GM18520 (cell line): ENCODE data around the gene EFHC1.
"Not testable (repeated sequence)": the region's sequence is repeated elsewhere in the genome, so short reads cannot be mapped to it uniquely, and the experiment has no call there.

ENCODE experiments used
- ATAC-seq: cut with Tn5 transposase; IDR thresholded peaks from one replicate; pipeline ENCODE4 v1.9.1; 2021; ENCODE audit not compliant: unreplicated experiment

Gene EFHC1

DNA sequence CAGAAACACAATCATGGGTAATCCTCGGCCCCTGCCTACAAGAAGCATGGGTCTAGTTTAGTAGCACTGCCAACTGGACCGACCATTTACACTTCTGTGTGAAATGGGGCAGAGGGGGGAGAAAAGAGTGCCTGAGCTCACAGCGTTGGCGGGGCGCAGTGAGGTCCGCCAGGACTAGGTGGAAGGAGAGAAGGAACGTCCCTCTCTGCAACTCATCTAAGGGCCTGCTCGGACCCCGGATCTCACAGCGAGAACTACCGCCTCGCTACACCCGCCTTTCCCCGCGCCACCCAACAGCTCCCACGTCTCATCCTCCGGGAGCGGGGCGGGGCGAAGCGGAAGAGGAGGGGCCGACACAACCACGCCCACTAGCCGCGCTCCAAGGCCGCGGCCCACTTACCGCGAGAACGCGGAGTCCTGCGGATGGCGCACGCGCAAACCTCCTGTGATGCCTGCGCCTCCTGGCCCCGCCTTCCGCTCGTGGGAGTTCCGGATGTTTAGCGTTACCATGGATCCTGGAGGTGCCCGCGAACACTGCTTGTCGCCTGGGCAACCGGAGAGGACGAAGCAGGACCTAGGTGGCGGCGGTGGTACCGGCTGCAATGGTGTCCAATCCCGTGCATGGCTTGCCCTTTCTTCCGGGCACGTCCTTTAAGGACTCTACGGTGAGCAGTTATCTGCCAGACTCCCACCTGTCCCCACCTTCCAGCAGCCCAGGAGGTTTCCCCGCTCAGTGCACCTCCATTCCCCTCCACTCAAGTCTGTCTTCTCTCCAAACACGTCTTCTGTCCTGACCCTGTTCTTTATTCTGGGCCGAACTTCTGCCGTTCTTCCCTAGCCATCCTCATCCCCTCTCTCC is at the start of gene EFHC1:
Gene EFHC1, plus strand, starts transcription at position 534 of the 859 bp plus-strand sequence. Its CDS starts 69 bp downstream, at position 603.
- peak; percentile 91 for ATAC-seq

DNA sequence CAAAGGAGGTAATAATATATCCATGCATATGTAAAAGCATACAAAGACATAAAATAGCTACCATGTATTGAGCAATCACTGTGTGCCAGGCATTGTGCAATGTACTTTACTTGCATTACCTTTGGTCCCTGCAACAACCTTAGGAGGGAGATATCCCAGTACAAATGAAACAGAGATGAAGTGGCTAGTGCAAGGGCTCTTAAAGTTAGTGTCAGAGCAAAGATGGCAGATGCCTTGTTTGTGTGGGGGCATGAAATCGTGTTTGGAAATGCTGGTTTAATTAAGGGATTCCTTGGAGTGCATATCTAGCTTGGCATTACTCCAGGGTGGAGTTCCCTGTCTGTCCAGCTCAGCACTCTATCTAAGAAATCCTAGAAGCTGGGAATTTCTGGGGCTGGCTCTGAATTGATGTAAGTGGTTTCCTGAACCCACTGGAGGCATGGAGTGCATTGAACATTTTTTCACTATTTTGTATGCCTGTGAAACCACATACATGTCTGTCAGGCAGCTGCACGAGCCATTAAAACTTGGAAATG is 48.4 kb upstream of the EFHC1 start:
- ATAC-seq = no peak

- ATAC-seq = no peak
These were observed 46.9 kb upstream of the EFHC1 start for GRCh38 chr6:52373151-52373690.

- ATAC-seq = no peak
These were observed 45.9 kb upstream of the EFHC1 start for GRCh38 chr6:52374247-52374646.

DNA sequence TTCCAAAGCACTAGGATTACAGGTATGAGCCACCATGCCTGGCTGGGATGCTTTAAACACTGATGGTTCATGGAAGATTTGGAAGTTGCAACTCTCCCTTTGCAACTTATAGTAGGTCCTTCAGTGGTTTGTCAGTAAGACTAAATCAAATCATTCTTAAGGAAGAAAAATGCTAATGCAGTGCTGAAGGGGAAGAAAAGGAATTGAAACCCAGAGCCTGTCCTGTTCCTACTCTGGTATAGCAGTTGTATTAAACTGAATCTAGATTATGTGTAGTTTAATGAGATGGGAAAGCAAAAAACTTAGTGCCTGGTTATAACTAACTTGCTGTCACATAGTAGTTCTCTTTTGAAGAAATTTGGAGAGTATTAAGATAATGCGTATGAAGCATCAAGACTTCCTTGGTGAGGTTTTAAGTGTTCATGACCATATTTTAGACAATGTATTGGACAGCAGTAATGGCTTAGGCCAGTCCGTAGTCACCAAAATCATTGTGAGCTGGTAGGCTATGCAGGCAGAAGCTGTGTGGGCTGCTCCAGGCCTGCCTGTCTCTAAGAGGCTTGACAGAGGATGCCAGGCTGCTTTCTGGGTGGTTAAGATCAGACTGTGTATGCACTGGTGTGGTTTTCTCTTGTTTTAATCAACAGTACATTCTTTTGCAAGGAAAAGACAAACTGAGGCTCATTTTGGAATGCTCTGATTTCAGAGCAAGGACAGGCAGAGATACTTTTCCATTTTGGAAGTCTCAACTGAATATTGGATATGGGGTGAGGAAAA is 44.2 kb upstream of the EFHC1 start:
- no peak for ATAC-seq

- ATAC-seq = no peak
These were observed 43.4 kb upstream of the EFHC1 start for GRCh38 chr6:52376763-52377162.

GRCh38 chr6:52377538-52378221 is 42.5 kb upstream of the EFHC1 start:
- ATAC-seq = no peak

- no peak for ATAC-seq
These were observed 38.9 kb upstream of the EFHC1 start for GRCh38 chr6:52381249-52381648.

DNA sequence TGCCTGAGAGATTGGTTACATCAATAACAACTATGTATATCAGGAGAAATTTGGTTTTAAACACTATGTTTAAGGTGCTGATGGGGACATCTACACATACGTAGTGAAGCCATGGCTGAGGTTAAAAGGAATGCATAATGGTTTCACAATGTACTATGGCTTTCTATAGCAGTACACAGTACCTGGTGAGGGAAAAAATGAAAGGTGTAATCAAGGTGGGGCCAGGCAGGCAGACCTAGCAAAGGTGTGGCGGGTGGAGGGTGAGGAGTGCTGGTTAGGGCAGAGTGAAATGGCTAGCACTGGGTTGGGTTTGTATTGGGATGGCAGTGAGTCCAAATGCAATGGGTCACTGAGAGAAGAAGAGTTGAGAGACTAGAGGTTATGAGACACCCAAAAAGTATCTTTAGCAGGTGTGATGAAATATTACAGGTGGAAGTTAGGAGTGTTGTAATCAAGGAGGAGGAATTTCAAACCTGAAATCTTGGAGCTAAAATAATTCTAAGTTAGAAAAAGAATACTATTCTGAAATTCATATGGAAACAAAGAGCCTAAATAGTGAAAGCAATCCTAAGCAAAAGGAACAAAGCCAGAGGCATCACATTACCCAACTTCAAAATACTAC is 35.9 kb upstream of the EFHC1 start:
- ATAC-seq = no peak

- ATAC-seq = no peak
These were observed 35.1 kb upstream of the EFHC1 start for GRCh38 chr6:52385074-52385473.

- ATAC-seq = not testable (repeated sequence)
These were observed 32.0 kb upstream of the EFHC1 start for GRCh38 chr6:52388119-52388518.

DNA sequence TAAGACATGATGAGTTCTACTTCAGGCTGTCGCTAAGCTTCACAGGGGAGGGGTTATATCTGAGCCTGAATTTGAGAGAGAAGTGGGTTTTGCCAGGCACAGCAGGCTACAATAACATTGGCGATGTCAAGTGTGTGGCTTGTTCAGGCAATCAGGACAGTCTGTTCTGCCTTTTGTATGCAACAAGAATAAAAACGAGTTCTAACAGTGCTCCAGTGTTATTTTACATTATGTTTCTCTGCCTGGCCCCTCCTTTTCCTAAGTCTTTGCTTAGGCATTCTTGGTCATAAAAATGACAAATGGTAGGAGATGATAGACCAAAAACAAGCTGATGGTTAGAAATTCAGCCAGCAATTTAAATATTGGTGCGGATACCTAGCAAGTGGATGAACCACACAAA is 31.4 kb upstream of the EFHC1 start:
- no peak for ATAC-seq

- ATAC-seq = no peak
These were observed 30.9 kb upstream of the EFHC1 start for GRCh38 chr6:52389264-52389625.

DNA sequence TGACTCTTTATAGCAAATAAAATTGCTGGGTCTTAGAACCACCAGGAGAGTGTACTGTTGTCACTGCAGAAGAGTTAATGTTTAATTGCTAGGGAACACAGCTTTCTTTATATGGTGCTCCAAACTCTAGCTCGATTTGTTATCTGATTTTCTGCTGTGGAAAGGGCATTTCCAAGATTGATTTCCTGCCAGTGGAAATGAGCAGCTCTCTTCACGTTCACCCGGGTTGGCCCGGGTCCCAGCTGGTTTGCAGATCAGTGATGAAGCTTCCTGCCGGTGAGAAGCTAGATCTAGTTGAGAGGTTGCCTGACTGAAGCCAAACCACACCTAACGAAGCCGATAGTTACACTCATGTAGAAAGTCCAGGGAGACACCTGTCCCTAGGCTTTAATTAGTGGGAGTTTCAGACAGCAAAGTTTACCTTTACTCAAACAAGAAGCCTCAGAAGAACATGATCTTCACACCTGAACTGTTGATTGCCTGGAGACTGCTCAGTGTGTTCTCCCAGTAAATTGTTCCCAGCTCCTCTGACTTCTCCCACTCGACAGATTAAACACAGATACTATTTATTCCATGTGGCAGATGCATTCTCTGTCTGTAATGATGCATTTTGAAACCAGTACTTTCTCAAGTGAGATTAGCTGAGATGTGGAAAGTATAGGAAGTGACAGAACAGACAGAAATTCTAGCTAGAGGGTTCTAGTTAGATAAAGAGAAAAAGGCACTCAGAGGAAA is 30.3 kb upstream of the EFHC1 start:
- peak; percentile 28 for ATAC-seq

GRCh38 chr6:52390361-52390727 is 29.8 kb upstream of the EFHC1 start:
- peak; percentile 16 for ATAC-seq

DNA sequence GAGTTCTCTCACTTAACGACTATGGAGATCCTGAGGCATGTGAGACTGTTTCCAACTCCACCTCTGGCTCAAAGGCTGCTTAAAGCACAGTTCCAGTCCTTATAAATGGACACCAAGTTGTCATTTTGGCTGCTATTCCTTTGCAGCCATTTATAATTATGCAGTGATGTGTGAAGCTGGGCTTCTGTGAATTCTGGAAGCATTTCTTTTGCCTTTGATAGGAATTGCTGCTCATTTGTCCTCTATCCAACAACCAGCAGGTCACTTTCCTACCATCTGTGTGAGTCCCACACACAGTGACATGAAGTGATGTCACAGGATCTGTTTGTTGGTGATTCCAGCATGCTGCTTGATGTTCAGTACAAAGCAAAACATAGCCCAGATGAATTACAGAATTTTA is 28.5 kb upstream of the EFHC1 start:
- no peak for ATAC-seq

DNA sequence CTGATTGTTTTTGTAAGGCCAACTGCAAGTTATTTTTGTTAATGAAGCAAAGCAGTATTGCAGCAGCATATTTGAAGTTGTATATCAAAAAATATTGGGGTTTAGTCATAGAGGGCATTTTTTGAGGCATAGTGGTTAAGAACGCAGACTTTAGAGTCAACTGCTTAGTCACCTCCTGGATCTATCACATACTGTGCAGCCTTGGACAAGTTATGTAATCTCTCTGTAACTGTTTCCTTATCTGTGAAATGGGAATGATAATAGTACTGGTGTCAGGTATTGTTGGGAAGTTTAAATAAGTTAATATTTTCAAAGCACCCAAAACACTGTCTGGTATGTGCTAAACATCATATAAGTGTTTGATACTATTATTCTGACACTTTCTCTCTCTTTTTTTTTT is 27.2 kb upstream of the EFHC1 start:
- ATAC-seq = no peak

GRCh38 chr6:52393780-52394179 is 26.4 kb upstream of the EFHC1 start:
- no peak for ATAC-seq

- peak; percentile 55 for ATAC-seq
These were observed 25.9 kb upstream of the EFHC1 start for GRCh38 chr6:52394251-52394666.

DNA sequence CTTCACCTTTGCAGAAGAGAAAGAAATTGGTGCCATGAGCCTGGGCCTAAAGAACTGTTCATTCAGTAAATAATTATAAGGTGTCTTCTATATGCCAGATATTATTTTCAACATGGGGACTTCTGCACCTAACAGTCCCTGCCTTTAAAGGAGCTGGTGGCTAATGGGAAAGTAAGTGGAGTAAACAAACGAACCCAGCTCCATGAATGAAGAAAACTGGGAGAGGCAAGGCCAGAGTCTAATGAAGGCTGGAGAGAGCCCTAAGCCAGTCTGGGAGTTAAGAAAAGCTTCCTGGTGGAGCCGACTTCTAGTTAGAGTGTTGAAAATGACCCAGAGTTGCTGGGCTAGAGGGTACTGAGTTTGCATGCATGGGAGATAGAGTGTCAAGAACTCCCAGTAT is 24.2 kb upstream of the EFHC1 start:
- no peak for ATAC-seq
